WTC11 (cell line): ENCODE measurements around the gene MFSD12. TPM values are rescaled to one million over a fixed set of nuclear protein-coding genes. Genes with fewer than 3 reads are reported as not detected.

Source experiments
- ATAC-seq: fragments of 200-7000 bp; cut with Tn5 transposase; 2 replicates; pipeline ENCODE4 v1.10.0; 2021; ENCODE audit warnings: mild to moderate bottlenecking, moderate library complexity
- CTCF ChIA-PET: fragments of 300-600 bp; sonication (Branson Sonifier 250); formaldehyde crosslinking; loops from one replicate; lab custom pipeline; 2021; ENCODE audit warnings: antibody characterized with exemption; lab: Charles Lee
- POLR2A ChIA-PET: fragments of 350-600 bp; sonication (Branson Sonifier 250); formaldehyde crosslinking; loops from one replicate; lab custom pipeline; 2021; ENCODE audit warnings: antibody characterized with exemption; lab: Charles Lee
- DNase-seq: peaks from one replicate; pipeline ENCODE4 v3.0.0; 2021; ENCODE audit warnings: low spot score
- H3K27ac Mint-ChIP-seq: 2 replicates; pipeline ENCODE4 v1.8.0; 2021; ENCODE audit warnings: mixed read lengths
- H3K27me3 Mint-ChIP-seq: 2 replicates; pipeline ENCODE4 v1.8.0; 2021; ENCODE audit warnings: low read depth, mild to moderate bottlenecking, moderate library complexity, mixed read lengths
- H3K36me3 Mint-ChIP-seq: 2 replicates; pipeline ENCODE4 v1.8.0; 2021; ENCODE audit warnings: mixed read lengths
- H3K4me1 Mint-ChIP-seq: 2 replicates; pipeline ENCODE4 v1.8.0; 2022; ENCODE audit warnings: mixed read lengths
- H3K4me3 Mint-ChIP-seq: 2 replicates; pipeline ENCODE4 v1.8.0; 2021; ENCODE audit warnings: mild to moderate bottlenecking, moderate library complexity, mixed read lengths
- H3K9me3 Mint-ChIP-seq: 2 replicates; pipeline ENCODE4 v1.8.0; 2021; ENCODE audit warnings: mixed read lengths
- CREB1 ChIP-seq: sonication (generic); formaldehyde crosslinking; IDR thresholded peaks from 2 replicates; pipeline ENCODE4 v1.8.0; 2023; ENCODE audit warnings: mild to moderate bottlenecking, missing genetic modification reagents
- ESRRA ChIP-seq: sonication (generic); formaldehyde crosslinking; IDR thresholded peaks from 2 replicates; pipeline ENCODE4 v1.8.1; 2022; ENCODE audit warnings: mild to moderate bottlenecking, missing genetic modification reagents, borderline replicate concordance
- NFYB ChIP-seq: sonication (generic); formaldehyde crosslinking; conservative IDR thresholded peaks from 2 replicates; pipeline ENCODE4 v1.8.0; 2022; ENCODE audit warnings: low read depth, missing genetic modification reagents
- PRRX2 ChIP-seq: fragments of 250-450 bp; sonication (Bioruptor Pico); IDR thresholded peaks from 2 replicates; pipeline ENCODE4 v1.8.0; 2021; ENCODE audit warnings: mild to moderate bottlenecking
- SMAD4 ChIP-seq: sonication (generic); formaldehyde crosslinking; IDR thresholded peaks from 2 replicates; pipeline ENCODE4 v1.8.0; 2022; ENCODE audit warnings: mild to moderate bottlenecking, missing genetic modification reagents
- TCF7 ChIP-seq: sonication (generic); formaldehyde crosslinking; IDR thresholded peaks from 2 replicates; pipeline ENCODE4 v1.8.0; 2022; ENCODE audit warnings: mild to moderate bottlenecking, low read depth, missing genetic modification reagents, moderate library complexity
- TEAD1 ChIP-seq: sonication (generic); formaldehyde crosslinking; IDR thresholded peaks from 2 replicates; pipeline ENCODE4 v1.8.0; 2022; ENCODE audit warnings: mild to moderate bottlenecking, missing genetic modification reagents
- ZNF423 ChIP-seq: fragments of 250-450 bp; sonication (Bioruptor Pico); IDR thresholded peaks from 2 replicates; pipeline ENCODE4 v2.1.2; 2022; ENCODE audit warnings: mild to moderate bottlenecking, moderate library complexity
- total RNA-seq: library from RNA; stranded (reverse); gene quantifications from 3 replicates; pipeline ENCODE4 v1.2.3, GENCODE V29; 2021
- TF ChIP-seq, protein P1 (sequence below): sonication (generic); formaldehyde crosslinking; IDR thresholded peaks from 2 replicates; pipeline ENCODE4 v1.8.0; 2022; ENCODE audit warnings: mild to moderate bottlenecking, missing genetic modification reagents
- TF ChIP-seq, protein P2 (sequence below): sonication (generic); formaldehyde crosslinking; IDR thresholded peaks from 2 replicates; pipeline ENCODE4 v1.8.1; 2022; ENCODE audit warnings: mild to moderate bottlenecking, missing genetic modification reagents, moderate library complexity, borderline replicate concordance
- TF ChIP-seq, protein P3 (sequence below): sonication (generic); formaldehyde crosslinking; IDR thresholded peaks from 2 replicates; pipeline ENCODE4 v1.8.1; 2022; ENCODE audit warnings: low read depth, missing genetic modification reagents, borderline replicate concordance
- TF ChIP-seq, protein P4 (sequence below): sonication (generic); formaldehyde crosslinking; IDR thresholded peaks from 2 replicates; pipeline ENCODE4 v1.8.0; 2023; ENCODE audit warnings: missing genetic modification reagents, mild to moderate bottlenecking, borderline replicate concordance
- TF ChIP-seq, protein P5 (sequence below): fragments of 250-450 bp; sonication (Bioruptor Pico); IDR thresholded peaks from 2 replicates; pipeline ENCODE4 v2.1.2; 2022; ENCODE audit warnings: mild to moderate bottlenecking, moderate library complexity
- TF ChIP-seq, protein P6 (sequence below): sonication (generic); formaldehyde crosslinking; IDR thresholded peaks from 2 replicates; pipeline ENCODE4 v1.8.1; 2023; ENCODE audit warnings: mild to moderate bottlenecking, missing genetic modification reagents, moderate library complexity

MFSD12 gene
- total RNA-seq, 1 experiment from 2014 or later = 59.9 TPM

DNA sequence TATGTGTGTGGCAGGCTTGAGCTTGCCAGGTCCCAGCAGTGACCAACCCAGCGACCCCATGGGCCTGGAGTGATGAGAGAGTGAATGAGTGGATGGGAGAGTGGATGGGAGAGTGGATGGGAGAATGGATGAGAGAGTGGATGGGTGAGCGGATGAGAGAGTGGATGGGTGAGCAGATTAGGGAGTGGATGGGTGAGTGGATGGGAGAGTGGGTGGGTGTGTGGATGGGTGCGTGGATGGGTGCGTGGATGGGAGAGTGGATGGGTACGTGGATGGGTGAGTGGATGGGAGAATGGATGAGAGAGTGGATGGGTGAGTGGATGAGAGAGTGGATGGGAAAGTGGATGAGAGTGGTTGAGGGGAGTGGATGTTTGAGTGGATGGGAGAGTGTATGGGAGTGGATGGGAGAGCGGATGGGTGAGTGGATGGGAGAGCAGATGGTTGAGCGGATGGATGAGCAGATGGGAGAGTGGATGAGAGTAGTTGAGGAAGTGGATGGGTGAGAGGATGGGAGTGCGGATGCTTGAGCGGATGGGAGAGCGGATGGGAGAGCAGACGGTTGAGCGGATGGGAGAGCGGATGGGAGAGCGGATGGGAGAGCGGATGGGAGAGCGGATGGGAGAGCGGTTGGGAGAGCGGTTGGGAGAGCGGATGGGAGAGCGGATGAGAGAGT lies 28.7 kb downstream of the MFSD12 start (continued):
- TF ChIP-seq, protein P1, sequence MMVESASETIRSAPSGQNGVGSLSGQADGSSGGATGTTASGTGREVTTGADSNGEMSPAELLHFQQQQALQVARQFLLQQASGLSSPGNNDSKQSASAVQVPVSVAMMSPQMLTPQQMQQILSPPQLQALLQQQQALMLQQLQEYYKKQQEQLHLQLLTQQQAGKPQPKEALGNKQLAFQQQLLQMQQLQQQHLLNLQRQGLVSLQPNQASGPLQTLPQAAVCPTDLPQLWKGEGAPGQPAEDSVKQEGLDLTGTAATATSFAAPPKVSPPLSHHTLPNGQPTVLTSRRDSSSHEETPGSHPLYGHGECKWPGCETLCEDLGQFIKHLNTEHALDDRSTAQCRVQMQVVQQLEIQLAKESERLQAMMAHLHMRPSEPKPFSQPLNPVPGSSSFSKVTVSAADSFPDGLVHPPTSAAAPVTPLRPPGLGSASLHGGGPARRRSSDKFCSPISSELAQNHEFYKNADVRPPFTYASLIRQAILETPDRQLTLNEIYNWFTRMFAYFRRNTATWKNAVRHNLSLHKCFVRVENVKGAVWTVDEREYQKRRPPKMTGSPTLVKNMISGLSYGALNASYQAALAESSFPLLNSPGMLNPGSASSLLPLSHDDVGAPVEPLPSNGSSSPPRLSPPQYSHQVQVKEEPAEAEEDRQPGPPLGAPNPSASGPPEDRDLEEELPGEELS (CRISPR knock-in tag) = no peak
- TF ChIP-seq TCF7 = no peak
- TF ChIP-seq, all 79 proteins: peak for 0

DNA sequence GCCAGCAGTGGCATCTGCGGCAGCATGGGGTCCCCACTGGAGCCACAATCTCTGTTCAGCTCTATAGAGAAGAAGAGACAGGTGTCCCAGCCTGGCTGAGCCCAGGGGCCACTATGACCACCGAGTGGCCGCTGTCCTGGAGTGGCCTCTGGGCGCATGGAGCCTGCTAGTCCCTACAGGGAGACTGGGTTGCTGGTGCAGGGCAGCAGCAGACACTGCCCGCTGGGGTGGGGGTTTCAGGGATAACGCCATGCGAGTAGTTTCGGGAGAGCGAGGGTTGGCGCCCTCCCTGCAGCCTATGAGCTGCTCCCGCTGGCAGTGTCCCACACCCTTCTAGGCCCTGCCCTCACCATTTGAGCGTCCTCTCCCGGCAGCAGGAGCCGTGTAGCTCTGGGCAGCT lies 29.3 kb downstream of the MFSD12 start:
- Mint-ChIP-seq H3K36me3 (peaks cover 16% of the 10 kb centered on the region), H3K4me3 (no peak overlapping the region), H3K9me3 (no peaks in the 10 kb centered on the region), H3K27ac (no peak overlapping the region), H3K27me3 (no peaks in the 10 kb centered on the region), H3K4me1 (no peaks in the 10 kb centered on the region)
- no peak for TF ChIP-seq TEAD1 (CRISPR knock-in tag)
- no peak for TF ChIP-seq ESRRA
- no peak for TF ChIP-seq NFYB
- TF ChIP-seq SMAD4 (CRISPR knock-in tag) = no peak
- TF ChIP-seq, protein P2, sequence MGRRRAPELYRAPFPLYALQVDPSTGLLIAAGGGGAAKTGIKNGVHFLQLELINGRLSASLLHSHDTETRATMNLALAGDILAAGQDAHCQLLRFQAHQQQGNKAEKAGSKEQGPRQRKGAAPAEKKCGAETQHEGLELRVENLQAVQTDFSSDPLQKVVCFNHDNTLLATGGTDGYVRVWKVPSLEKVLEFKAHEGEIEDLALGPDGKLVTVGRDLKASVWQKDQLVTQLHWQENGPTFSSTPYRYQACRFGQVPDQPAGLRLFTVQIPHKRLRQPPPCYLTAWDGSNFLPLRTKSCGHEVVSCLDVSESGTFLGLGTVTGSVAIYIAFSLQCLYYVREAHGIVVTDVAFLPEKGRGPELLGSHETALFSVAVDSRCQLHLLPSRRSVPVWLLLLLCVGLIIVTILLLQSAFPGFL = no peak
- TF ChIP-seq, protein P3, sequence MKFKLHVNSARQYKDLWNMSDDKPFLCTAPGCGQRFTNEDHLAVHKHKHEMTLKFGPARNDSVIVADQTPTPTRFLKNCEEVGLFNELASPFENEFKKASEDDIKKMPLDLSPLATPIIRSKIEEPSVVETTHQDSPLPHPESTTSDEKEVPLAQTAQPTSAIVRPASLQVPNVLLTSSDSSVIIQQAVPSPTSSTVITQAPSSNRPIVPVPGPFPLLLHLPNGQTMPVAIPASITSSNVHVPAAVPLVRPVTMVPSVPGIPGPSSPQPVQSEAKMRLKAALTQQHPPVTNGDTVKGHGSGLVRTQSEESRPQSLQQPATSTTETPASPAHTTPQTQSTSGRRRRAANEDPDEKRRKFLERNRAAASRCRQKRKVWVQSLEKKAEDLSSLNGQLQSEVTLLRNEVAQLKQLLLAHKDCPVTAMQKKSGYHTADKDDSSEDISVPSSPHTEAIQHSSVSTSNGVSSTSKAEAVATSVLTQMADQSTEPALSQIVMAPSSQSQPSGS = no peak
- no peak for TF ChIP-seq CREB1
- TF ChIP-seq, protein P4, sequence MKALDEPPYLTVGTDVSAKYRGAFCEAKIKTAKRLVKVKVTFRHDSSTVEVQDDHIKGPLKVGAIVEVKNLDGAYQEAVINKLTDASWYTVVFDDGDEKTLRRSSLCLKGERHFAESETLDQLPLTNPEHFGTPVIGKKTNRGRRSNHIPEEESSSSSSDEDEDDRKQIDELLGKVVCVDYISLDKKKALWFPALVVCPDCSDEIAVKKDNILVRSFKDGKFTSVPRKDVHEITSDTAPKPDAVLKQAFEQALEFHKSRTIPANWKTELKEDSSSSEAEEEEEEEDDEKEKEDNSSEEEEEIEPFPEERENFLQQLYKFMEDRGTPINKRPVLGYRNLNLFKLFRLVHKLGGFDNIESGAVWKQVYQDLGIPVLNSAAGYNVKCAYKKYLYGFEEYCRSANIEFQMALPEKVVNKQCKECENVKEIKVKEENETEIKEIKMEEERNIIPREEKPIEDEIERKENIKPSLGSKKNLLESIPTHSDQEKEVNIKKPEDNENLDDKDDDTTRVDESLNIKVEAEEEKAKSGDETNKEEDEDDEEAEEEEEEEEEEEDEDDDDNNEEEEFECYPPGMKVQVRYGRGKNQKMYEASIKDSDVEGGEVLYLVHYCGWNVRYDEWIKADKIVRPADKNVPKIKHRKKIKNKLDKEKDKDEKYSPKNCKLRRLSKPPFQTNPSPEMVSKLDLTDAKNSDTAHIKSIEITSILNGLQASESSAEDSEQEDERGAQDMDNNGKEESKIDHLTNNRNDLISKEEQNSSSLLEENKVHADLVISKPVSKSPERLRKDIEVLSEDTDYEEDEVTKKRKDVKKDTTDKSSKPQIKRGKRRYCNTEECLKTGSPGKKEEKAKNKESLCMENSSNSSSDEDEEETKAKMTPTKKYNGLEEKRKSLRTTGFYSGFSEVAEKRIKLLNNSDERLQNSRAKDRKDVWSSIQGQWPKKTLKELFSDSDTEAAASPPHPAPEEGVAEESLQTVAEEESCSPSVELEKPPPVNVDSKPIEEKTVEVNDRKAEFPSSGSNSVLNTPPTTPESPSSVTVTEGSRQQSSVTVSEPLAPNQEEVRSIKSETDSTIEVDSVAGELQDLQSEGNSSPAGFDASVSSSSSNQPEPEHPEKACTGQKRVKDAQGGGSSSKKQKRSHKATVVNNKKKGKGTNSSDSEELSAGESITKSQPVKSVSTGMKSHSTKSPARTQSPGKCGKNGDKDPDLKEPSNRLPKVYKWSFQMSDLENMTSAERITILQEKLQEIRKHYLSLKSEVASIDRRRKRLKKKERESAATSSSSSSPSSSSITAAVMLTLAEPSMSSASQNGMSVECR = no peak
- TF ChIP-seq, protein P5, sequence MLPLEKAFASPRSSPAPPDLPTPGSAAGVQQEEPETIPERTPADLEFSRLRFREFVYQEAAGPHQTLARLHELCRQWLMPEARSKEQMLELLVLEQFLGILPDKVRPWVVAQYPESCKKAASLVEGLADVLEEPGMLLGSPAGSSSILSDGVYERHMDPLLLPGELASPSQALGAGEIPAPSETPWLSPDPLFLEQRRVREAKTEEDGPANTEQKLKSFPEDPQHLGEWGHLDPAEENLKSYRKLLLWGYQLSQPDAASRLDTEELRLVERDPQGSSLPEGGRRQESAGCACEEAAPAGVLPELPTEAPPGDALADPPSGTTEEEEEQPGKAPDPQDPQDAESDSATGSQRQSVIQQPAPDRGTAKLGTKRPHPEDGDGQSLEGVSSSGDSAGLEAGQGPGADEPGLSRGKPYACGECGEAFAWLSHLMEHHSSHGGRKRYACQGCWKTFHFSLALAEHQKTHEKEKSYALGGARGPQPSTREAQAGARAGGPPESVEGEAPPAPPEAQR (CRISPR knock-in tag) = no peak
- TF ChIP-seq ZNF423 (CRISPR knock-in tag) = no peak
- TF ChIP-seq, protein P6, sequence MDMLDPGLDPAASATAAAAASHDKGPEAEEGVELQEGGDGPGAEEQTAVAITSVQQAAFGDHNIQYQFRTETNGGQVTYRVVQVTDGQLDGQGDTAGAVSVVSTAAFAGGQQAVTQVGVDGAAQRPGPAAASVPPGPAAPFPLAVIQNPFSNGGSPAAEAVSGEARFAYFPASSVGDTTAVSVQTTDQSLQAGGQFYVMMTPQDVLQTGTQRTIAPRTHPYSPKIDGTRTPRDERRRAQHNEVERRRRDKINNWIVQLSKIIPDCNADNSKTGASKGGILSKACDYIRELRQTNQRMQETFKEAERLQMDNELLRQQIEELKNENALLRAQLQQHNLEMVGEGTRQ (CRISPR knock-in tag) = no peak
- no peak for TF ChIP-seq PRRX2 (CRISPR knock-in tag)
- CTCF ChIA-PET = interaction anchor here (2.2 to 2.3 kb wide), 2 partner anchors 11 to 17 kb away, joined by 13 to 31 read pairs; no protein-coding TSS in a partner anchor
- POLR2A ChIA-PET = interaction anchor here (0.6 kb wide), 1 partner anchor 353 kb away, joined by 3 read pairs; no protein-coding TSS in a partner anchor
- ATAC-seq = no peak
- DNase-seq = no peak
